ENCODE data around the gene XAGE3. TPM values are rescaled to one million over a fixed set of nuclear protein-coding genes. Genes with fewer than 3 reads are reported as not detected.

The XAGE3 gene
- total RNA-seq, 1 experiment from 2014 or later = not detected

DNA sequence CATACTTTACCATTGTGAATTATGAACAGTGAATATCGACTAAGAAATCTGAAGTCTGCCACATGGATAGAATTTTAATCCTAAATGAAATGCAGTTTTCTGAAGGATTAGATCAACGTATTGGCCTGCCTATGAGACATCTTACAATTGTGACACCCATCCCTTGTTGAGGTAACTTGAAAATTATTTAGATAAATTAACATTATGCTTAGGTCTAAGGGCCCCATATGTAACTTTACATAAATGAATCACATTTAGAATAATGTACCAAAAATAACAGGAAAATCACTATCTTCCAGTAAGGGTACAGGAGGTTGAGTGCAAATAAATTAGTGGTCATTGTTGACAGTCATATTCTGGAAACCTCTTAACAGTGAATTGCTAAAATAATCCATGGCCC lies 43.3 kb downstream of the XAGE3 start:
- no peak for ATAC-seq
- no peak overlapping the region for H3K4me3 ChIP-seq (ENCODE audit: low read depth in 2 of 2, low read length in 2 of 2)
- no peak overlapping the region for H3K27ac ChIP-seq (ENCODE audit: low read length)
- no peak for DNase-seq (ENCODE audit: low read depth, low spot score)
- in situ Hi-C loops (cut with HindIII; ENCODE audit: low pct_unique_long_range_greater_than_20kb, low sequenced_read_pairs) = no loop called here
- no peaks in the 10 kb centered on the region for H3K9me3 ChIP-seq (ENCODE audit: control insufficient read depth, insufficient read depth, low read depth, low read length)
- POLR2A ChIA-PET = no interaction called here
- no peaks in the 10 kb centered on the region for H3K4me1 ChIP-seq (ENCODE audit: control insufficient read depth, insufficient read depth, low read length)
- intact Hi-C loops (cut with micrococcal nuclease; ENCODE audit: unreplicated experiment) = no loop called here
- CTCF ChIA-PET = no interaction called here
- TF ChIP-seq, protein P1, sequence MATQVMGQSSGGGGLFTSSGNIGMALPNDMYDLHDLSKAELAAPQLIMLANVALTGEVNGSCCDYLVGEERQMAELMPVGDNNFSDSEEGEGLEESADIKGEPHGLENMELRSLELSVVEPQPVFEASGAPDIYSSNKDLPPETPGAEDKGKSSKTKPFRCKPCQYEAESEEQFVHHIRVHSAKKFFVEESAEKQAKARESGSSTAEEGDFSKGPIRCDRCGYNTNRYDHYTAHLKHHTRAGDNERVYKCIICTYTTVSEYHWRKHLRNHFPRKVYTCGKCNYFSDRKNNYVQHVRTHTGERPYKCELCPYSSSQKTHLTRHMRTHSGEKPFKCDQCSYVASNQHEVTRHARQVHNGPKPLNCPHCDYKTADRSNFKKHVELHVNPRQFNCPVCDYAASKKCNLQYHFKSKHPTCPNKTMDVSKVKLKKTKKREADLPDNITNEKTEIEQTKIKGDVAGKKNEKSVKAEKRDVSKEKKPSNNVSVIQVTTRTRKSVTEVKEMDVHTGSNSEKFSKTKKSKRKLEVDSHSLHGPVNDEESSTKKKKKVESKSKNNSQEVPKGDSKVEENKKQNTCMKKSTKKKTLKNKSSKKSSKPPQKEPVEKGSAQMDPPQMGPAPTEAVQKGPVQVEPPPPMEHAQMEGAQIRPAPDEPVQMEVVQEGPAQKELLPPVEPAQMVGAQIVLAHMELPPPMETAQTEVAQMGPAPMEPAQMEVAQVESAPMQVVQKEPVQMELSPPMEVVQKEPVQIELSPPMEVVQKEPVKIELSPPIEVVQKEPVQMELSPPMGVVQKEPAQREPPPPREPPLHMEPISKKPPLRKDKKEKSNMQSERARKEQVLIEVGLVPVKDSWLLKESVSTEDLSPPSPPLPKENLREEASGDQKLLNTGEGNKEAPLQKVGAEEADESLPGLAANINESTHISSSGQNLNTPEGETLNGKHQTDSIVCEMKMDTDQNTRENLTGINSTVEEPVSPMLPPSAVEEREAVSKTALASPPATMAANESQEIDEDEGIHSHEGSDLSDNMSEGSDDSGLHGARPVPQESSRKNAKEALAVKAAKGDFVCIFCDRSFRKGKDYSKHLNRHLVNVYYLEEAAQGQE (IDR thresholded peaks at IDR 0.05; ENCODE audit: insufficient read depth in 1 of 2, low read depth in 2 of 2, low read length in 1 of 2) = no peak
- TF ChIP-seq, protein P2, sequence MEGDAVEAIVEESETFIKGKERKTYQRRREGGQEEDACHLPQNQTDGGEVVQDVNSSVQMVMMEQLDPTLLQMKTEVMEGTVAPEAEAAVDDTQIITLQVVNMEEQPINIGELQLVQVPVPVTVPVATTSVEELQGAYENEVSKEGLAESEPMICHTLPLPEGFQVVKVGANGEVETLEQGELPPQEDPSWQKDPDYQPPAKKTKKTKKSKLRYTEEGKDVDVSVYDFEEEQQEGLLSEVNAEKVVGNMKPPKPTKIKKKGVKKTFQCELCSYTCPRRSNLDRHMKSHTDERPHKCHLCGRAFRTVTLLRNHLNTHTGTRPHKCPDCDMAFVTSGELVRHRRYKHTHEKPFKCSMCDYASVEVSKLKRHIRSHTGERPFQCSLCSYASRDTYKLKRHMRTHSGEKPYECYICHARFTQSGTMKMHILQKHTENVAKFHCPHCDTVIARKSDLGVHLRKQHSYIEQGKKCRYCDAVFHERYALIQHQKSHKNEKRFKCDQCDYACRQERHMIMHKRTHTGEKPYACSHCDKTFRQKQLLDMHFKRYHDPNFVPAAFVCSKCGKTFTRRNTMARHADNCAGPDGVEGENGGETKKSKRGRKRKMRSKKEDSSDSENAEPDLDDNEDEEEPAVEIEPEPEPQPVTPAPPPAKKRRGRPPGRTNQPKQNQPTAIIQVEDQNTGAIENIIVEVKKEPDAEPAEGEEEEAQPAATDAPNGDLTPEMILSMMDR (IDR thresholded peaks at IDR 0.05) = no peak
- TF ChIP-seq TCF7L2 (IDR thresholded peaks at IDR 0.05; ENCODE audit: low read depth, low read length) (no peak), POLR2AphosphoS5 (IDR thresholded peaks at IDR 0.05; ENCODE audit: low read depth, low read length) (no peak), SIN3A (IDR thresholded peaks at IDR 0.05; ENCODE audit: borderline replicate concordance, insufficient read depth, low read depth, low read length) (no peak)
- H3K36me3 ChIP-seq (ENCODE audit: control insufficient read depth, insufficient read depth, low read length) = no peaks in the 10 kb centered on the region
- peaks cover 3% of the 10 kb centered on the region; the same call in 1 of the 2 replicates for H3K27me3 ChIP-seq (ENCODE audit: control insufficient read depth, insufficient read depth, low read length)
- BruUV-seq (replicated peaks) = no TSS peak

DNA sequence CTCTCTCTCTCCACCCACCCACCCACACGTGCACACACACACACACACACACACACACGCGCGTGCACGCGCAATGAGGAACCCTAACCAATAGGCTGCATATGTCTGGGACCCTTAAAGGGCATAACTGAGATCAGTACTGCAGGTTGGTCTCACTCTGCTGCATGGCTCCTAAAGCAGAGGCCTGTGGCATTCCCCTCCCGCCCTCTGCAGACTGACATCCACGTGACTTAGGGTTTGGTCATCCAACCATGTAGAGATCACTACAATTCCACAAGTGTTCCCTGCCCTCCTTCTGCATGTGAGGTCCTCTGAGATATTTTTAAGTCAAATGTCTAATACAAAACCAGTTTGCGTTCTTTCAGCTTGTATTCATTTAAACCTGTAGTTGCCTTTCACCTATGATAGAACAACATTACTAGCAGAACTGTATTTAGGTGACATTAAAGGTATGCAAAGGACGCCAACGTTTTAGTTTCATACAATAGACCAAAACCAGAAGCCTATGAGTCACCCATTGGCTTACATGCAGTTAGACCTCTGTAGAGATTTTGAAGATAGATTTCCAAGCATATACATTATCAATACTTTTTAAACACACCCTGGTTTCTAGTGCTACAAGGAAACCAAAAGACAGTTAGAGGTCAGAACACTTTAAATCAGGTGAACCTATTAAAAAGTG lies 46.7 kb downstream of the XAGE3 start:
- Histone ChIP-seq H3K27me3 (ENCODE audit: control insufficient read depth, insufficient read depth, low read length) (peaks cover 3% of the 10 kb centered on the region), H3K4me3 (ENCODE audit: low read depth in 2 of 2, low read length in 2 of 2) (no peak overlapping the region), H3K36me3 (ENCODE audit: control insufficient read depth, insufficient read depth, low read length) (no peaks in the 10 kb centered on the region), H3K27ac (ENCODE audit: low read length) (no peak overlapping the region), H3K9me3 (ENCODE audit: control insufficient read depth, insufficient read depth, low read depth, low read length) (no peaks in the 10 kb centered on the region), H3K4me1 (ENCODE audit: control insufficient read depth, insufficient read depth, low read length) (no peaks in the 10 kb centered on the region)
- POLR2A ChIA-PET = no interaction called here
- no TSS peak for BruUV-seq (replicated peaks)
- DNase-seq (ENCODE audit: low read depth, low spot score) (no peak), ATAC-seq (no peak)
- in situ Hi-C loops (cut with HindIII; ENCODE audit: low pct_unique_long_range_greater_than_20kb, low sequenced_read_pairs) (no loop called here), intact Hi-C loops (cut with micrococcal nuclease; ENCODE audit: unreplicated experiment) (no loop called here)
- CTCF ChIA-PET = no interaction called here
- no peak for TF ChIP-seq POLR2AphosphoS5 (IDR thresholded peaks at IDR 0.05; ENCODE audit: low read depth, low read length)
- no peak for TF ChIP-seq SIN3A (IDR thresholded peaks at IDR 0.05; ENCODE audit: borderline replicate concordance, insufficient read depth, low read depth, low read length)
- TF ChIP-seq TCF7L2 (IDR thresholded peaks at IDR 0.05; ENCODE audit: low read depth, low read length) = no peak
- TF ChIP-seq, protein P1 (IDR thresholded peaks at IDR 0.05; ENCODE audit: insufficient read depth in 1 of 2, low read depth in 2 of 2, low read length in 1 of 2) = no peak
- TF ChIP-seq, protein P2 (IDR thresholded peaks at IDR 0.05) = no peak
